Measurements from ENCODE around the gene PZP.
"Not testable (repeated sequence)": the region's sequence is repeated elsewhere in the genome, so short reads cannot be mapped to it uniquely, and the experiment has no call there.

Gene PZP

DNA sequence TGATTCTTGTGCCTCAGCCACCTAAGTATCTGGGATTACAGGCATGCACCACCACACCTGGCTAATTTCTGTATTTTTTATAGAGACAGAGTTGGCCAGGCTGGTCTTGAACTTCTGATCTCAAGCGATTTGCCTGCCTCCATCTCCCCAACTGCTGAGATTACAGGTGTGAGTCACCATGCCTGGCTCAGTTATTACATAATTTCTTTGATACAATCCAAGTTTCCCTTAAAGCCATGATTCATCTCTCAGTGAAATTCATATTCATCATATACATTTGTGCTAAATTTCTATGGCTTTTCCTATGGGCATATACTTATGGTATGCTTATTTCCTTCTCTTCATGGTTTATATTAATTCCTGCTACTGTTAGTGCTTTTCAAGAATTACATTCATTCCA lies 29.1 kb upstream of the PZP start:
- DNase-seq (ENCODE audit: low read depth in 1 of 2, low spot score in 1 of 2), result no peak
- TF ChIP-seq JUND (IDR thresholded peaks at IDR 0.05; ENCODE audit: low read depth), result no peak
- in situ Hi-C loops (cut with HindIII; ENCODE audit: low pct_unique_long_range_greater_than_20kb, low sequenced_read_pairs), result no loop called here

DNA sequence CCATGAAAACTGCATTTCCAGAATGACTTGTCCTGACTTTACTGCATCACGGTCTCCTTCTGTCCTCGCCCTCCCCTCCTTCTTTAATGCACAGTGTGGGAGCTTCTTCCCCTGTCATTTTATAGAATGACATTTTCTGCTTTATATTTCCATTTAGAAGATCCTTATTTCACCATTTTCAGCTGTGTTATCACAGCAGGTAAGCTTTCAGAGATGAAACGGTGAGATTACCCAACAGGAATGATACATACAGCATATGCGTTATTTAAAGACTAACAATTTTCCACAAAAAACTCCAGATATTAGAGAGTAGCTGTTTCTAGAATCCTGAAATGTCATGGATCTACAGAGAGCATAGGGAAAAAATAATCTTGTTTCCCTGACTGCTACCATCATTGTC lies 27.3 kb upstream of the PZP start:
- DNase-seq (ENCODE audit: low read depth in 1 of 2, low spot score in 1 of 2), result no peak
- in situ Hi-C loops (cut with HindIII; ENCODE audit: low pct_unique_long_range_greater_than_20kb, low sequenced_read_pairs), result no loop called here

GRCh38 chr12:9227950-9228349 lies 19.8 kb upstream of the PZP start:
- in situ Hi-C loops (cut with HindIII; ENCODE audit: low pct_unique_long_range_greater_than_20kb, low sequenced_read_pairs), result no loop called here
- no peak for DNase-seq (ENCODE audit: low read depth in 1 of 2, low spot score in 1 of 2)
- no peak for TF ChIP-seq JUND (IDR thresholded peaks at IDR 0.05; ENCODE audit: low read depth)

More for the DNA sequence above, 27.3 kb upstream of the PZP start:
- TF ChIP-seq JUND (IDR thresholded peaks at IDR 0.05; ENCODE audit: low read depth), result no peak

DNA sequence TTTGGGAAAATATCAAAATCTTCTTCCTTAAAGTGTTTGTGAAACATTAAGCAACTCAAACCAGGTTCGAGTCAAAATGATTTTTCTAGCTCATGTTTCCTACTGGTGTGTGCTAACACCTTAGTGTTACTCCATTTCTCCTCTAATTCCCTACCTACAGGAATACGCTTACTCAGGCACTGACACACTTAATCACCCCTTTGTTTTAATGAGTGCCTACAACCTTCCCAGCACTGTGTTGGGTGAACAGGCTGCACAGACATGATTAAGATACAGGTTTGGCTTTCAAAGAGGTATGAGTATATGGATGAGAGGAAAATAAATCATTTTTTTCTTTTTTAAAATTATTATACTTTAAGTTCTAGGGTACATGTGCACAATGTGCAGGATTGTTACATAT lies 15.6 kb upstream of the PZP start:
- no peak for TF ChIP-seq JUND (IDR thresholded peaks at IDR 0.05; ENCODE audit: low read depth)
- in situ Hi-C loops (cut with HindIII; ENCODE audit: low pct_unique_long_range_greater_than_20kb, low sequenced_read_pairs), result no loop called here
- no peak for DNase-seq (ENCODE audit: low read depth in 1 of 2, low spot score in 1 of 2)

- TF ChIP-seq JUND (IDR thresholded peaks at IDR 0.05; ENCODE audit: low read depth), result no peak
- DNase-seq (ENCODE audit: low read depth in 1 of 2, low spot score in 1 of 2), result no peak
- in situ Hi-C loops (cut with HindIII; ENCODE audit: low pct_unique_long_range_greater_than_20kb, low sequenced_read_pairs), result no loop called here
Measured at GRCh38 chr12:9221483-9221882, 13.3 kb upstream of the PZP start.

DNA sequence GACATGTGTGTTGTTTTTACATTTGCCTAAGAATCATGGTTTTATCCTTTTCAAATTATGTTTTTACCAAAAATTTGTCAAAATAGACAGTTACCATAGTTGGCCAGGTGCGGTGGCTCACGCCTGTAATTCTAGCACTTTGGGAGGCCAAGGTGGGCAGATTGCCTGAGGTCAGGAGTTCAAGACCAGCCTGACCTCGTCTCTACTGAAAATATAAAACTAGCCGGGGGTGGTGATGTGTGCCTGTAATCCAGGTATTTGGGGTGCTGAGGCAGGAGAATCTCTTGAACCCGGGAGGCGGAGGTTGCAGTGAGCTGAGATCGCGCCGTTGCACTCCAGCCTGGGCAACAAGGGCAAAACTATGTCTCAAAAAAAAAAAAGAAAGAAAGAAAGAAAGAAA lies 12.8 kb upstream of the PZP start:
- in situ Hi-C loops (cut with HindIII; ENCODE audit: low pct_unique_long_range_greater_than_20kb, low sequenced_read_pairs); DNase-seq (ENCODE audit: low read depth in 1 of 2, low spot score in 1 of 2): not testable (repeated sequence)

DNA sequence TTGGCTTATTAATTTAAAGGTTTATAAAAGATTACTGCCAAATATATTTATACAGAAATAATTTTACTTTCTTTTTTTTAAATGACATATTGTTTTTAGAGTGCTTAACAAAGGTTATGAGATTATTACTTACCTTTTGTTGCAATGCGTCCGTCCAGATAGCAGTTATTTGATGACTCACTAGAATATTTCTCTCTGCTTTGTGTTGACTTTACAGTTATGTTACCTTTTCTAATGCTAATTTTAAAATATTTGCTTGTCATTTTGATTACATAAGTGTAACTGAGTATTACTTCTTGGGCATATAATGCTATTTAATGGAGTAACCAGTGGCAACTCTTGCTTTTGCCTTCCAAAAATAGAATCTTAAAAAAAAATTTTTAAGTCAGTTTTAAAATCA lies 6.3 kb upstream of the PZP start:
- DNase-seq (ENCODE audit: low read depth in 1 of 2, low spot score in 1 of 2), result no peak
- TF ChIP-seq JUND (IDR thresholded peaks at IDR 0.05; ENCODE audit: low read depth), result no peak
- in situ Hi-C loops (cut with HindIII; ENCODE audit: low pct_unique_long_range_greater_than_20kb, low sequenced_read_pairs), result no loop called here

DNA sequence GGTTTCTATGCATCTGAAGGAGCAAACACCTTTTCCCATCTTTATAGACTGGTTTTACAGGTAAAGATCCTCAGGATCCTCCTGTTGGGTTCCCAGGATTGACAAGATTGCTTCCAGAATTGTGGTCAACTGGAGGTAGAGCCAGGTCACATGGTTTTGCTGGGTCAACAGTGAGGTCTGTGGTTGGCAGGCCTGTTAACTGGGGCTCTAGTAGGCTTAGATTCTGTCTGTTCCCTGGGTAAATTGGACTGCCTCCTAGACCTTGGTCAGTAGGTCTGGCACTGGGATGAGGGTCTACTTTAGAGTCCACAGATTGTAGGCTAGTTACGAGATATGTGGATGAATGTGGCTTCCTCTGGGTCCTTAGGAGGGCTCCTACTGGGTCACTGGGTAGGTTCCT lies 3.5 kb upstream of the PZP start:
- no peak for TF ChIP-seq JUND (IDR thresholded peaks at IDR 0.05; ENCODE audit: low read depth)
- no peak for DNase-seq (ENCODE audit: low read depth in 1 of 2, low spot score in 1 of 2)
- in situ Hi-C loops (cut with HindIII; ENCODE audit: low pct_unique_long_range_greater_than_20kb, low sequenced_read_pairs), result no loop called here

GRCh38 chr12:9204380-9204779 lies 3.8 kb downstream of the PZP start:
- in situ Hi-C loops (cut with HindIII; ENCODE audit: low pct_unique_long_range_greater_than_20kb, low sequenced_read_pairs), result no loop called here
- no peak for DNase-seq (ENCODE audit: low read depth in 1 of 2, low spot score in 1 of 2)
- no peak for TF ChIP-seq JUND (IDR thresholded peaks at IDR 0.05; ENCODE audit: low read depth)

GRCh38 chr12:9198012-9198411 lies 10.2 kb downstream of the PZP start:
- no peak for TF ChIP-seq JUND (IDR thresholded peaks at IDR 0.05; ENCODE audit: low read depth)
- no peak for DNase-seq (ENCODE audit: low read depth in 1 of 2, low spot score in 1 of 2)
- in situ Hi-C loops (cut with HindIII; ENCODE audit: low pct_unique_long_range_greater_than_20kb, low sequenced_read_pairs), result no loop called here

DNA sequence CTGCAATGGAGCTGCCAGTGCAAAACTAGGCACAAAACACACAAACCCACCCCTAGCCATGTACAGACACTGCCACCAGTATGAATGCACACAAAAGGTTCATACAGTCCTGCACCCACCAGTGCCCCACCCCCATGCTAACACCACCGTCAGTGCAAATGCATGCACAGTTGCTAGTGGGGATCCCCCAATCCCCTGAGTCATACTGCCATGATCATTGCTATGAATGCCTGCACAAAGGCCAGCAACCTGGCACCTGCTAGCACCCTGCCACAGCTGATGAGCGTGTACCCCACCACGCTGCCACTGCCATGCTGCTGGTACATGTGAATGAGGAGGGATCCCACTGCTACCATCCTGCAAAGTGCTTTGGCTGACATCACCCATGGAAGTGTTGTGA lies 23.9 kb downstream of the PZP start:
- in situ Hi-C loops (cut with HindIII; ENCODE audit: low pct_unique_long_range_greater_than_20kb, low sequenced_read_pairs), result no loop called here
- TF ChIP-seq JUND (IDR thresholded peaks at IDR 0.05; ENCODE audit: low read depth), result no peak
- DNase-seq (ENCODE audit: low read depth in 1 of 2, low spot score in 1 of 2), result no peak

GRCh38 chr12:9180810-9181209 lies 27.4 kb downstream of the PZP start:
- in situ Hi-C loops (cut with HindIII; ENCODE audit: low pct_unique_long_range_greater_than_20kb, low sequenced_read_pairs), result no loop called here
- DNase-seq (ENCODE audit: low read depth in 1 of 2, low spot score in 1 of 2), result no peak
- no peak for TF ChIP-seq JUND (IDR thresholded peaks at IDR 0.05; ENCODE audit: low read depth)

DNA sequence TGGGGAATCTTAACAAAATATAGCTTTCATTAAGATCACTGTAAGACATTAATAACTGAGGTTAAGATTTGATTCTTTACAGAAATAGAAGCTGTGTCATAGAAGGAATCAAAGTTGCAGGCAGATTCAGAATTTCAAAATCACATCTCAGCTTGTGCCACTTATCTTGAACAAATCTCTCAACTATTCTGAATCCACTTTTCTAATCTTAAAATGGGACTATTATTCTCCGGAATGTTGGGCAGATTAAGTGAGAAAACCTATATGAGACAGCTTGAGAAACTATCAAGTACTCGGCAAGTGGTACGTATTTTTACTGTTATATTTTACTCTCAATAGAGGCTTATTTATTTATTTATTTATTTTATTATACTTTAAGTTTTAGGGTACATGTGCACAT lies 28.4 kb downstream of the PZP start:
- no peak for DNase-seq (ENCODE audit: low read depth in 1 of 2, low spot score in 1 of 2)
- in situ Hi-C loops (cut with HindIII; ENCODE audit: low pct_unique_long_range_greater_than_20kb, low sequenced_read_pairs), result no loop called here
- TF ChIP-seq JUND (IDR thresholded peaks at IDR 0.05; ENCODE audit: low read depth), result no peak

- in situ Hi-C loops (cut with HindIII; ENCODE audit: low pct_unique_long_range_greater_than_20kb, low sequenced_read_pairs), result no loop called here
- DNase-seq (ENCODE audit: low read depth in 1 of 2, low spot score in 1 of 2), result no peak
- TF ChIP-seq JUND (IDR thresholded peaks at IDR 0.05; ENCODE audit: low read depth), result no peak
Measured at GRCh38 chr12:9169979-9170634, 38.1 kb downstream of the PZP start.

DNA sequence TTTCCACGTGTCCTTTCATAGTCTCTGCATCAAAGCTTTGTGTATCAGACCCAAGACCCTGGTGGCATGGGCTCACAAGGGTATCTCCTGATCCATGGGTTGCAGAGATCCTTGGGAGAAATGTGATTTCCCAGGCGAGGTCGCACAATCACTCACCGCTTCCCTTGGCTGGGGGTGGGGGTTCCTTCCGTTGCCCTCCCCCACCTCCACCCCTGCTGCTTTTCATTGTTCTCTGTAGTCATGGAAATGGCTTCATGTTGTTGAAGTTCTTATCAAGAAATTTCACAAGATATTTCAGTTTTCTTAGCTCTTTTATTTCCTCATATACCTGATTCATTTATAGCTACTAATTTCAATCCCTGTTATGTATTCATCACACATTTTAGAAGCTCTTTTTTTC lies 40.9 kb downstream of the PZP start:
- in situ Hi-C loops (cut with HindIII; ENCODE audit: low pct_unique_long_range_greater_than_20kb, low sequenced_read_pairs); DNase-seq (ENCODE audit: low read depth in 1 of 2, low spot score in 1 of 2): not testable (repeated sequence)

All from T47D (cell line).